ENCODE data around the gene CREM.

CREM gene

GRCh38 chr10:35201234-35201633 is 74.6 kb downstream of the CREM start:
- DNase-seq (ENCODE audit: low read depth): no peak
- H3K4me3 ChIP-seq (ENCODE audit: low read length): no peak overlapping the region
- TF ChIP-seq CTCF (conservative IDR thresholded peaks at IDR 0.05; ENCODE audit: low read length): no peak

- no peak for DNase-seq (ENCODE audit: low read depth)
- no peak for TF ChIP-seq CTCF (conservative IDR thresholded peaks at IDR 0.05; ENCODE audit: low read length)
- H3K4me3 ChIP-seq (ENCODE audit: low read length): no peak overlapping the region
Observed at GRCh38 chr10:35202050-35202449, 75.4 kb downstream of the CREM start.

GRCh38 chr10:35203745-35204144 is 77.1 kb downstream of the CREM start:
- no peak overlapping the region for H3K4me3 ChIP-seq (ENCODE audit: low read length)
- DNase-seq (ENCODE audit: low read depth): no peak
- no peak for TF ChIP-seq CTCF (conservative IDR thresholded peaks at IDR 0.05; ENCODE audit: low read length)

GRCh38 chr10:35204650-35205319 is 78.1 kb downstream of the CREM start:
- TF ChIP-seq CTCF (conservative IDR thresholded peaks at IDR 0.05; ENCODE audit: low read length): no peak
- DNase-seq (ENCODE audit: low read depth): no peak
- H3K4me3 ChIP-seq (ENCODE audit: low read length): no peak overlapping the region

GRCh38 chr10:35206274-35206673 is 79.6 kb downstream of the CREM start:
- no peak overlapping the region for H3K4me3 ChIP-seq (ENCODE audit: low read length)
- no peak for TF ChIP-seq CTCF (conservative IDR thresholded peaks at IDR 0.05; ENCODE audit: low read length)
- no peak for DNase-seq (ENCODE audit: low read depth)

GRCh38 chr10:35208536-35208935 is 81.9 kb downstream of the CREM start:
- no peak overlapping the region for H3K4me3 ChIP-seq (ENCODE audit: low read length)
- no peak for TF ChIP-seq CTCF (conservative IDR thresholded peaks at IDR 0.05; ENCODE audit: low read length)
- DNase-seq (ENCODE audit: low read depth): no peak

GRCh38 chr10:35208949-35209613 is 82.4 kb downstream of the CREM start:
- no peak overlapping the region for H3K4me3 ChIP-seq (ENCODE audit: low read length)
- TF ChIP-seq CTCF (conservative IDR thresholded peaks at IDR 0.05; ENCODE audit: low read length): no peak
- DNase-seq (ENCODE audit: low read depth): no peak

All from AG10803 (cell line).